ENCODE results near the gene AGAP2.

GRCh38 chr12:57777367-57777766 is 38.8 kb upstream of the AGAP2 start:
- TF ChIP-seq POLR2A (IDR thresholded peaks at IDR 0.05) (no peak), EP300 (IDR thresholded peaks at IDR 0.05) (no peak)
- TF ChIP-seq, protein P1, sequence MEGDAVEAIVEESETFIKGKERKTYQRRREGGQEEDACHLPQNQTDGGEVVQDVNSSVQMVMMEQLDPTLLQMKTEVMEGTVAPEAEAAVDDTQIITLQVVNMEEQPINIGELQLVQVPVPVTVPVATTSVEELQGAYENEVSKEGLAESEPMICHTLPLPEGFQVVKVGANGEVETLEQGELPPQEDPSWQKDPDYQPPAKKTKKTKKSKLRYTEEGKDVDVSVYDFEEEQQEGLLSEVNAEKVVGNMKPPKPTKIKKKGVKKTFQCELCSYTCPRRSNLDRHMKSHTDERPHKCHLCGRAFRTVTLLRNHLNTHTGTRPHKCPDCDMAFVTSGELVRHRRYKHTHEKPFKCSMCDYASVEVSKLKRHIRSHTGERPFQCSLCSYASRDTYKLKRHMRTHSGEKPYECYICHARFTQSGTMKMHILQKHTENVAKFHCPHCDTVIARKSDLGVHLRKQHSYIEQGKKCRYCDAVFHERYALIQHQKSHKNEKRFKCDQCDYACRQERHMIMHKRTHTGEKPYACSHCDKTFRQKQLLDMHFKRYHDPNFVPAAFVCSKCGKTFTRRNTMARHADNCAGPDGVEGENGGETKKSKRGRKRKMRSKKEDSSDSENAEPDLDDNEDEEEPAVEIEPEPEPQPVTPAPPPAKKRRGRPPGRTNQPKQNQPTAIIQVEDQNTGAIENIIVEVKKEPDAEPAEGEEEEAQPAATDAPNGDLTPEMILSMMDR (IDR thresholded peaks at IDR 0.05), result no peak

All from tibial nerve (tissue), 4 donors.